H9 (cell line): ENCODE data around the gene FGR. TPM values are rescaled to one million over a fixed set of nuclear protein-coding genes. Genes with fewer than 3 reads are reported as not detected.

ENCODE experiments used
- DNase-seq: peaks from one replicate; pipeline ENCODE4 v3.0.0-alpha.2; 2017
- H2AFZ ChIP-seq: one replicate; pipeline ENCODE4 v1.6.1; 2013; ENCODE audit warnings: mild to moderate bottlenecking, low read length, control low read depth, moderate library complexity
- H2AK5ac ChIP-seq: 2 replicates; pipeline ENCODE4 v1.6.1; 2013; ENCODE audit warnings: low read length, control low read depth, mixed read lengths; ENCODE audit not compliant: insufficient read length
- H2BK120ac ChIP-seq: one replicate; pipeline ENCODE4 v1.6.1; 2013; ENCODE audit warnings: low read depth, mild to moderate bottlenecking, low read length, control low read depth, inconsistent platforms; ENCODE audit not compliant: poor library complexity, severe bottlenecking
- H2BK12ac ChIP-seq: 2 replicates; pipeline ENCODE4 v1.6.1; 2013; ENCODE audit warnings: low read length, control low read depth, mixed read lengths, low read depth; ENCODE audit not compliant: insufficient read length
- H2BK15ac ChIP-seq: 2 replicates; pipeline ENCODE4 v1.6.1; 2013; ENCODE audit warnings: low read depth, low read length, control low read depth
- H2BK20ac ChIP-seq: one replicate; pipeline ENCODE4 v1.6.1; 2013; ENCODE audit warnings: low read depth, mild to moderate bottlenecking, low read length, control low read depth, inconsistent platforms; ENCODE audit not compliant: poor library complexity, severe bottlenecking
- H2BK5ac ChIP-seq: 2 replicates; pipeline ENCODE4 v1.6.1; 2013; ENCODE audit warnings: low read length, control low read depth, mixed read lengths; ENCODE audit not compliant: insufficient read length
- H3K14ac ChIP-seq: 2 replicates; pipeline ENCODE4 v1.6.1; 2013; ENCODE audit warnings: low read length, control low read depth; ENCODE audit not compliant: insufficient read depth
- H3K18ac ChIP-seq: 2 replicates; pipeline ENCODE4 v1.6.1; 2013; ENCODE audit warnings: low read depth, mild to moderate bottlenecking, mixed read lengths, low read length, control low read depth; ENCODE audit not compliant: insufficient read length
- H3K23ac ChIP-seq: 2 replicates; pipeline ENCODE4 v1.6.1; 2013; ENCODE audit warnings: low read length, control low read depth, mixed read lengths, low read depth; ENCODE audit not compliant: insufficient read length
- H3K23me2 ChIP-seq: 2 replicates; pipeline ENCODE4 v1.6.1; 2013; ENCODE audit warnings: low read depth, mild to moderate bottlenecking, mixed read lengths, low read length, control low read depth; ENCODE audit not compliant: insufficient read length, poor library complexity, severe bottlenecking
- H3K27ac ChIP-seq: 2 replicates; pipeline ENCODE4 v1.5.1; 2013; ENCODE audit warnings: low read length, control low read depth, mixed read lengths, low read depth; ENCODE audit not compliant: insufficient read length
- H3K27me3 ChIP-seq: 2 replicates; pipeline ENCODE4 v1.6.1; 2013; ENCODE audit warnings: low read length, control low read depth, inconsistent platforms; ENCODE audit not compliant: insufficient read depth
- H3K4ac ChIP-seq: 2 replicates; pipeline ENCODE4 v1.6.1; 2013; ENCODE audit warnings: low read depth, mild to moderate bottlenecking, control low read depth, inconsistent platforms, low read length, moderate library complexity
- H3K4me1 ChIP-seq: 2 replicates; pipeline ENCODE4 v1.6.1; 2013; ENCODE audit warnings: low read length, control low read depth, inconsistent platforms; ENCODE audit not compliant: insufficient read depth
- H3K4me2 ChIP-seq: 2 replicates; pipeline ENCODE4 v1.6.1; 2013; ENCODE audit warnings: low read length, control low read depth, mixed read lengths; ENCODE audit not compliant: insufficient read length, insufficient read depth
- H3K56ac ChIP-seq: 2 replicates; pipeline ENCODE4 v1.6.1; 2013; ENCODE audit warnings: low read depth, mild to moderate bottlenecking, mixed read lengths, low read length, control low read depth; ENCODE audit not compliant: insufficient read length
- H3K79me1 ChIP-seq: 2 replicates; pipeline ENCODE4 v1.6.1; 2013; ENCODE audit warnings: low read depth, mild to moderate bottlenecking, moderate library complexity, low read length, control low read depth, inconsistent platforms; ENCODE audit not compliant: insufficient read depth, poor library complexity, severe bottlenecking
- H3K79me2 ChIP-seq: 2 replicates; pipeline ENCODE4 v1.6.1; 2013; ENCODE audit warnings: low read length, control low read depth, inconsistent platforms; ENCODE audit not compliant: insufficient read depth
- H3K9ac ChIP-seq: 2 replicates; pipeline ENCODE4 v1.6.1; 2013; ENCODE audit warnings: low read length, control low read depth, mixed read lengths; ENCODE audit not compliant: insufficient read length; ENCODE audit errors: extremely low read depth
- H3K9me3 ChIP-seq: one replicate; pipeline ENCODE4 v1.6.1; 2013; ENCODE audit warnings: low read depth, low read length, inconsistent platforms; ENCODE audit not compliant: control insufficient read depth
- H3T11ph ChIP-seq: one replicate; pipeline ENCODE4 v1.6.1; 2013; ENCODE audit warnings: mild to moderate bottlenecking, low read length, control low read depth, inconsistent platforms
- H4K20me1 ChIP-seq: one replicate; pipeline ENCODE4 v1.6.1; 2013; ENCODE audit not compliant: control insufficient read depth, insufficient read length, insufficient read depth
- H4K5ac ChIP-seq: 2 replicates; pipeline ENCODE4 v1.6.1; 2013; ENCODE audit warnings: low read depth, mild to moderate bottlenecking, mixed read lengths, low read length, control low read depth; ENCODE audit not compliant: insufficient read length
- H4K8ac ChIP-seq: replicated peaks from 2 replicates; pipeline ENCODE4 v1.6.1; 2013; ENCODE audit warnings: low read length, control low read depth, mixed read lengths, low read depth; ENCODE audit not compliant: insufficient read length
- H4K91ac ChIP-seq: 2 replicates; pipeline ENCODE4 v1.6.1; 2013; ENCODE audit warnings: low read depth, mild to moderate bottlenecking, moderate library complexity, mixed read lengths, low read length, control low read depth; ENCODE audit not compliant: insufficient read length
- H3K27ac Mint-ChIP-seq, 3 experiments: 2 replicates in 2 of 3; 3 replicates in 1 of 3; pipeline ENCODE4 v1.8.0; 2020 to 2021; ENCODE audit warnings: mixed read lengths in 3 of 3, mild to moderate bottlenecking in 1 of 3, moderate library complexity in 1 of 3
- H3K27me3 Mint-ChIP-seq: 2 replicates; pipeline ENCODE4 v1.8.0; 2021; ENCODE audit warnings: low read depth, mild to moderate bottlenecking, moderate library complexity, mixed read lengths
- H3K36me3 Mint-ChIP-seq, 3 experiments: 2 replicates in 2 of 3; 3 replicates in 1 of 3; pipeline ENCODE4 v1.8.0; 2020 to 2021; ENCODE audit warnings: low read depth in 3 of 3, mixed read lengths in 3 of 3; ENCODE audit not compliant: insufficient read depth in 1 of 3
- H3K4me1 Mint-ChIP-seq, 2 experiments: 2 replicates each; pipeline ENCODE4 v1.8.0; 2020; ENCODE audit warnings: mixed read lengths in 2 of 2
- H3K4me3 Mint-ChIP-seq, 2 experiments: 2 replicates in 1 of 2; 3 replicates in 1 of 2; pipeline ENCODE4 v1.8.0; 2020 to 2021; ENCODE audit warnings: mild to moderate bottlenecking in 2 of 2, mixed read lengths in 2 of 2, moderate library complexity in 1 of 2
- H3K9me3 Mint-ChIP-seq, 2 experiments: 2 replicates in 1 of 2; 3 replicates in 1 of 2; pipeline ENCODE4 v1.8.0; 2020; ENCODE audit warnings: mild to moderate bottlenecking in 2 of 2, mixed read lengths in 2 of 2, moderate library complexity in 1 of 2
- WGBS: extraction: QIAGEN DNeasy Blood & Tissue Kit; methylation state at CpG from one replicate; pipeline ENCODE4 v1.1.7; 2013; ENCODE audit warnings: missing lambda C conversion rate, low lambda C conversion rate, mixed read lengths; ENCODE audit not compliant: insufficient read length; ENCODE audit errors: extremely low coverage; 5-methylcytosine and 5-hydroxymethylcytosine counted together
- total RNA-seq: library from RNA; stranded (reverse); gene quantifications from 2 replicates; pipeline ENCODE4 v1.2.1, GENCODE V29; 2021
- TF ChIP-seq, protein P1 (sequence below): fragments of 200-600 bp; sonication (generic); conservative IDR thresholded peaks from 3 replicates; pipeline ENCODE4 v1.8.0; 2021; ENCODE audit warnings: antibody characterized with exemption, mild to moderate bottlenecking

FGR gene
- total RNA-seq, 1 experiment from 2014 or later, result not detected

DNA sequence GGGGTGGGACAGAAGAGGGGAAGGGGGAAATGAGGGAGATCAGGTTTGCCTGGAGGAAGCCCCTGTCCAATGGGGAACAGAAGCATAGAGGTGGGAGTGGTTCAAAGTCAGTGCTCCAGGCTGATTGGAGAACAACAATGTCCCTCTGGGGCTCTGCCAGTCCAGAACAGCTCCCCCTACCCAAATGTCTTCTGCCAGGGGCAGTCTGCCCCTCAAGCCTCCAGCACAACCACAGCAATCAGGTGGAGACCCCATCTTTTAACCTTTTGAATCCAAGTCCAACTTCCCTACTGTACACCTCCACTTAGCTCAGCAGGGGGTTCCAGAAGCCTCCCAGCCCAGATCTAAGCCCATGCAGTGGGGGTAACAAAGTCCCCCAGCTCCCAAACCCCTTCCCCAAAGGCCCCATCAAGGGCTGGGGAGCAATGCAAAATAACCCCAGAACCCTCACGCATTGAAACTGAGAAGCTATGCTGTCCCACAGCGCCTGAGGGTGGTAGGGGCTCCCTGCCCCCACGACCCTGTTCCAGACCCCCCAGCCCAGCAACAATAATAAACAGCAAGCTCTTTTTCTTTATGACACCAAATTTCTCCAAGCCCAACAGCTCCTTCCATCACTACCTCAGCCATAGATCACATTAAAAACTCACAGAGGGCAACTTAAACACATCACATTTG is 34.3 kb downstream of the FGR start:
- Mint-ChIP-seq H3K36me3 (peaks cover 0 to 1% (median 0%) of the 10 kb centered on the region in 3 experiments; a peak in 1 of 7 replicates), H3K9me3 (no peaks in the 10 kb centered on the region), H3K4me1 (peaks cover 44 to 53% of the 10 kb centered on the region in 2 experiments), H3K27ac (peak overlapping the region in 2 of 3 experiments; percentile 6 to 9; a peak in 3 of 7 replicates), H3K4me3 (peak overlapping the region in 1 of 2 experiments; percentile 6; a peak in 3 of 5 replicates), H3K27me3 (peaks cover 2% of the 10 kb centered on the region)
- H4K91ac ChIP-seq, result no peak overlapping the region
- H3K79me1 ChIP-seq, result peaks cover 2% of the 10 kb centered on the region
- H2BK15ac ChIP-seq, result no peak overlapping the region
- no peak overlapping the region for H3K18ac ChIP-seq
- H3K9me3 ChIP-seq, result no peaks in the 10 kb centered on the region
- H2AFZ ChIP-seq, result no peak overlapping the region
- no peak overlapping the region for H3T11ph ChIP-seq
- no peaks in the 10 kb centered on the region; the same call in 1 of the 2 replicates for H3K27me3 ChIP-seq
- no peak overlapping the region for H3K27ac ChIP-seq
- peaks cover 24% of the 10 kb centered on the region for H3K4me1 ChIP-seq
- no peak overlapping the region for H2BK5ac ChIP-seq
- H3K79me2 ChIP-seq, result peaks cover 20% of the 10 kb centered on the region; the same call in 1 of the 2 replicates
- peak; percentile 85 for DNase-seq
- no peak overlapping the region for H2BK12ac ChIP-seq
- TF ChIP-seq, protein P1, sequence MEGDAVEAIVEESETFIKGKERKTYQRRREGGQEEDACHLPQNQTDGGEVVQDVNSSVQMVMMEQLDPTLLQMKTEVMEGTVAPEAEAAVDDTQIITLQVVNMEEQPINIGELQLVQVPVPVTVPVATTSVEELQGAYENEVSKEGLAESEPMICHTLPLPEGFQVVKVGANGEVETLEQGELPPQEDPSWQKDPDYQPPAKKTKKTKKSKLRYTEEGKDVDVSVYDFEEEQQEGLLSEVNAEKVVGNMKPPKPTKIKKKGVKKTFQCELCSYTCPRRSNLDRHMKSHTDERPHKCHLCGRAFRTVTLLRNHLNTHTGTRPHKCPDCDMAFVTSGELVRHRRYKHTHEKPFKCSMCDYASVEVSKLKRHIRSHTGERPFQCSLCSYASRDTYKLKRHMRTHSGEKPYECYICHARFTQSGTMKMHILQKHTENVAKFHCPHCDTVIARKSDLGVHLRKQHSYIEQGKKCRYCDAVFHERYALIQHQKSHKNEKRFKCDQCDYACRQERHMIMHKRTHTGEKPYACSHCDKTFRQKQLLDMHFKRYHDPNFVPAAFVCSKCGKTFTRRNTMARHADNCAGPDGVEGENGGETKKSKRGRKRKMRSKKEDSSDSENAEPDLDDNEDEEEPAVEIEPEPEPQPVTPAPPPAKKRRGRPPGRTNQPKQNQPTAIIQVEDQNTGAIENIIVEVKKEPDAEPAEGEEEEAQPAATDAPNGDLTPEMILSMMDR, result peak; percentile 36; the same call in 2 of the 3 replicates
- H3K9ac ChIP-seq, result no peak overlapping the region
- peaks cover 6% of the 10 kb centered on the region for H3K23me2 ChIP-seq
- H4K5ac ChIP-seq, result no peak overlapping the region
- no peak overlapping the region for H3K23ac ChIP-seq
- peaks cover 4% of the 10 kb centered on the region for H4K20me1 ChIP-seq
- no peak overlapping the region for H3K4ac ChIP-seq
- H2BK120ac ChIP-seq, result no peak overlapping the region
- no CpG with 5 or more reads among the region's 3 CpGs for WGBS
- H3K14ac ChIP-seq, result no peak overlapping the region
- no peak overlapping the region for H2AK5ac ChIP-seq
- no peak overlapping the region for H4K8ac ChIP-seq
- H3K56ac ChIP-seq, result no peak overlapping the region
- no peak overlapping the region for H2BK20ac ChIP-seq
- H3K4me2 ChIP-seq, result no peak overlapping the region
